HepG2 (cell line): Measurements from ENCODE around the gene SMARCA2.

Experiments used
- ELF3 ChIP-seq: IDR thresholded peaks from 2 replicates; pipeline ENCODE4 v1.6.1; 2016; ENCODE audit warnings: missing genetic modification reagents, missing compliant biosample characterization
- EP300 ChIP-seq, 3 experiments: sonication (generic) in 1 of 3; formaldehyde crosslinking in 1 of 3; IDR thresholded peaks; 2 replicates each; pipeline versions ENCODE4 v1.5.1 to v1.6.1; 2011 to 2020; ENCODE audit warnings: low read depth in 2 of 3, low read length in 2 of 3, borderline replicate concordance in 1 of 3, improper control_type of control experiment in 1 of 3, mild to moderate bottlenecking in 1 of 3, missing genetic modification reagents in 1 of 3, moderate library complexity in 1 of 3
- KDM2A ChIP-seq: sonication (generic); formaldehyde crosslinking; IDR thresholded peaks from 2 replicates; pipeline ENCODE4 v1.4.0; 2020; ENCODE audit warnings: low read depth, missing genetic modification reagents, borderline replicate concordance
- MAZ ChIP-seq, 2 experiments: sonication (generic) in 1 of 2; formaldehyde crosslinking in 1 of 2; IDR thresholded peaks; 2 replicates each; pipeline versions ENCODE4 v1.5.0 to v1.6.1; 2012 to 2020; ENCODE audit warnings: low read depth in 2 of 2, mild to moderate bottlenecking in 2 of 2, borderline replicate concordance in 1 of 2, improper control_type of control experiment in 1 of 2, low read length in 1 of 2, missing genetic modification reagents in 1 of 2, moderate library complexity in 1 of 2
- MEF2D ChIP-seq: sonication (generic); formaldehyde crosslinking; IDR thresholded peaks from 2 replicates; pipeline ENCODE4 v1.5.1; 2020; ENCODE audit warnings: mild to moderate bottlenecking, missing genetic modification reagents
- MXI1 ChIP-seq: IDR thresholded peaks from 3 replicates; pipeline ENCODE4 v1.6.1; 2012; ENCODE audit warnings: low read depth, low read length, inconsistent platforms, borderline replicate concordance
- POLR2AphosphoS5 ChIP-seq: IDR thresholded peaks from 2 replicates; pipeline ENCODE4 v1.6.1; 2012; ENCODE audit warnings: low read depth, low read length
- STAT5B ChIP-seq: sonication (generic); formaldehyde crosslinking; IDR thresholded peaks from 2 replicates; pipeline ENCODE4 v1.4.0; 2020; ENCODE audit warnings: missing genetic modification reagents
- TAF1 ChIP-seq: sonication (generic); formaldehyde crosslinking; IDR thresholded peaks from 2 replicates; pipeline ENCODE4 v1.4.0; 2020; ENCODE audit warnings: missing genetic modification reagents
- TF ChIP-seq, protein P1 (sequence below): sonication (generic); formaldehyde crosslinking; IDR thresholded peaks from 2 replicates; pipeline ENCODE4 v1.5.0; 2020; ENCODE audit warnings: mild to moderate bottlenecking, missing genetic modification reagents, moderate library complexity
- TF ChIP-seq, protein P2 (sequence below), 2 experiments: fragments of 450-650 bp in 1 of 2; sonication (generic) in 1 of 2; formaldehyde crosslinking in 1 of 2; IDR thresholded peaks; 2 replicates each; pipeline versions ENCODE4 v1.6.1 to v1.8.0; 2016 to 2022; ENCODE audit warnings: antibody characterized with exemption in 1 of 2, mild to moderate bottlenecking in 1 of 2, missing genetic modification reagents in 1 of 2
- TF ChIP-seq, protein P3 (sequence below): sonication (generic); formaldehyde crosslinking; IDR thresholded peaks from 2 replicates; pipeline ENCODE4 v1.8.0; 2022; ENCODE audit warnings: mild to moderate bottlenecking, missing genetic modification reagents, borderline replicate concordance
- TF ChIP-seq, protein P4 (sequence below): sonication (generic); formaldehyde crosslinking; IDR thresholded peaks from 2 replicates; pipeline ENCODE4 v1.4.0; 2020; ENCODE audit warnings: missing genetic modification reagents
- TF ChIP-seq, protein P5 (sequence below): sonication (generic); formaldehyde crosslinking; IDR thresholded peaks from 2 replicates; pipeline ENCODE4 v1.4.0; 2020; ENCODE audit warnings: missing genetic modification reagents

DNA sequence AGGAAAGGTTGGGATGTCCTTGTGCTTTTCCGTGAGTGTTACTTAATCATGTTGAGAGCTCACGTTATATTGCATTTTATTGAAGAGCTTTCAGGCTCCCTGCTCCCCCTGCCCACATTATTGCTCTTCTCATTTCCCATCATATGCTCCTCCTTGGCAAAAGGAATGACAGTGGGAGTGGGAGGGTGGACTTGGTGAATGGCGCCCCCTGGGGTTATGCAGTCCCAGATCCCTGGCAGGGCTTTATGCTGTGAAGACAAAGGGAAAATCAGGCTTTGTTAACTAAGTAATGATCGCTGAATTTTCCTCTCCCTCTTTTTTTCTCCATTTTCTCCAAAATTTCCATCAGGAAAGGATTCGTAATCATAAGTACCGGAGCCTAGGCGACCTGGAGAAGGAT is 166.6 kb downstream of the SMARCA2 start:
- TF ChIP-seq, protein P1, sequence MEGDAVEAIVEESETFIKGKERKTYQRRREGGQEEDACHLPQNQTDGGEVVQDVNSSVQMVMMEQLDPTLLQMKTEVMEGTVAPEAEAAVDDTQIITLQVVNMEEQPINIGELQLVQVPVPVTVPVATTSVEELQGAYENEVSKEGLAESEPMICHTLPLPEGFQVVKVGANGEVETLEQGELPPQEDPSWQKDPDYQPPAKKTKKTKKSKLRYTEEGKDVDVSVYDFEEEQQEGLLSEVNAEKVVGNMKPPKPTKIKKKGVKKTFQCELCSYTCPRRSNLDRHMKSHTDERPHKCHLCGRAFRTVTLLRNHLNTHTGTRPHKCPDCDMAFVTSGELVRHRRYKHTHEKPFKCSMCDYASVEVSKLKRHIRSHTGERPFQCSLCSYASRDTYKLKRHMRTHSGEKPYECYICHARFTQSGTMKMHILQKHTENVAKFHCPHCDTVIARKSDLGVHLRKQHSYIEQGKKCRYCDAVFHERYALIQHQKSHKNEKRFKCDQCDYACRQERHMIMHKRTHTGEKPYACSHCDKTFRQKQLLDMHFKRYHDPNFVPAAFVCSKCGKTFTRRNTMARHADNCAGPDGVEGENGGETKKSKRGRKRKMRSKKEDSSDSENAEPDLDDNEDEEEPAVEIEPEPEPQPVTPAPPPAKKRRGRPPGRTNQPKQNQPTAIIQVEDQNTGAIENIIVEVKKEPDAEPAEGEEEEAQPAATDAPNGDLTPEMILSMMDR (CRISPR knock-in tag) = peak; percentile 61
- TF ChIP-seq, protein P2, sequence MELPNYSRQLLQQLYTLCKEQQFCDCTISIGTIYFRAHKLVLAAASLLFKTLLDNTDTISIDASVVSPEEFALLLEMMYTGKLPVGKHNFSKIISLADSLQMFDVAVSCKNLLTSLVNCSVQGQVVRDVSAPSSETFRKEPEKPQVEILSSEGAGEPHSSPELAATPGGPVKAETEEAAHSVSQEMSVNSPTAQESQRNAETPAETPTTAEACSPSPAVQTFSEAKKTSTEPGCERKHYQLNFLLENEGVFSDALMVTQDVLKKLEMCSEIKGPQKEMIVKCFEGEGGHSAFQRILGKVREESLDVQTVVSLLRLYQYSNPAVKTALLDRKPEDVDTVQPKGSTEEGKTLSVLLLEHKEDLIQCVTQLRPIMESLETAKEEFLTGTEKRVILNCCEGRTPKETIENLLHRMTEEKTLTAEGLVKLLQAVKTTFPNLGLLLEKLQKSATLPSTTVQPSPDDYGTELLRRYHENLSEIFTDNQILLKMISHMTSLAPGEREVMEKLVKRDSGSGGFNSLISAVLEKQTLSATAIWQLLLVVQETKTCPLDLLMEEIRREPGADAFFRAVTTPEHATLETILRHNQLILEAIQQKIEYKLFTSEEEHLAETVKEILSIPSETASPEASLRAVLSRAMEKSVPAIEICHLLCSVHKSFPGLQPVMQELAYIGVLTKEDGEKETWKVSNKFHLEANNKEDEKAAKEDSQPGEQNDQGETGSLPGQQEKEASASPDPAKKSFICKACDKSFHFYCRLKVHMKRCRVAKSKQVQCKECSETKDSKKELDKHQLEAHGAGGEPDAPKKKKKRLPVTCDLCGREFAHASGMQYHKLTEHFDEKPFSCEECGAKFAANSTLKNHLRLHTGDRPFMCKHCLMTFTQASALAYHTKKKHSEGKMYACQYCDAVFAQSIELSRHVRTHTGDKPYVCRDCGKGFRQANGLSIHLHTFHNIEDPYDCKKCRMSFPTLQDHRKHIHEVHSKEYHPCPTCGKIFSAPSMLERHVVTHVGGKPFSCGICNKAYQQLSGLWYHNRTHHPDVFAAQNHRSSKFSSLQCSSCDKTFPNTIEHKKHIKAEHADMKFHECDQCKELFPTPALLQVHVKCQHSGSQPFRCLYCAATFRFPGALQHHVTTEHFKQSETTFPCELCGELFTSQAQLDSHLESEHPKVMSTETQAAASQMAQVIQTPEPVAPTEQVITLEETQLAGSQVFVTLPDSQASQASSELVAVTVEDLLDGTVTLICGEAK (IDR thresholded peaks at IDR 0.05) = no peak
- TF ChIP-seq, protein P2 (CRISPR knock-in tag; IDR thresholded peaks at IDR 0.05) = no peak
- TF ChIP-seq EP300 (IDR thresholded peaks at IDR 0.05; ENCODE audit: low read depth in 2 of 2, low read length in 2 of 2) = no peak
- no peak for TF ChIP-seq EP300 (CRISPR knock-in tag; IDR thresholded peaks at IDR 0.05; ENCODE audit: borderline replicate concordance)
- TF ChIP-seq ELF3 (CRISPR knock-in tag) = no peak
- TF ChIP-seq MEF2D (CRISPR knock-in tag) = no peak
- TF ChIP-seq, protein P3, sequence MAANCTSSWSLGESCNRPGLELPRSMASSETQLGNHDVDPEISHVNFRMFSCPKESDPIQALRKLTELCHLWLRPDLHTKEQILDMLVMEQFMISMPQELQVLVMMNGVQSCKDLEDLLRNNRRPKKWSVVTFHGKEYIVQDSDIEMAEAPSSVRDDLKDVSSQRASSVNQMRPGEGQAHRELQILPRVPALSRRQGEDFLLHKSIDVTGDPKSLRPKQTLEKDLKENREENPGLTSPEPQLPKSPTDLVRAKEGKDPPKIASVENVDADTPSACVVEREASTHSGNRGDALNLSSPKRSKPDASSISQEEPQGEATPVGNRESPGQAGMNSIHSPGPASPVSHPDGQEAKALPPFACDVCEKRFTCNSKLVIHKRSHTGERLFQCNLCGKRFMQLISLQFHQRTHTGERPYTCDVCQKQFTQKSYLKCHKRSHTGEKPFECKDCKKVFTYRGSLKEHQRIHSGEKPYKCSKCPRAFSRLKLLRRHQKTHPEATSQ (CRISPR knock-in tag) = no peak
- TF ChIP-seq MAZ (IDR thresholded peaks at IDR 0.05; ENCODE audit: borderline replicate concordance, low read depth, low read length) = no peak
- no peak for TF ChIP-seq MAZ (CRISPR knock-in tag; IDR thresholded peaks at IDR 0.05; ENCODE audit: low read depth)
- no peak for TF ChIP-seq POLR2AphosphoS5
- TF ChIP-seq, protein P4, sequence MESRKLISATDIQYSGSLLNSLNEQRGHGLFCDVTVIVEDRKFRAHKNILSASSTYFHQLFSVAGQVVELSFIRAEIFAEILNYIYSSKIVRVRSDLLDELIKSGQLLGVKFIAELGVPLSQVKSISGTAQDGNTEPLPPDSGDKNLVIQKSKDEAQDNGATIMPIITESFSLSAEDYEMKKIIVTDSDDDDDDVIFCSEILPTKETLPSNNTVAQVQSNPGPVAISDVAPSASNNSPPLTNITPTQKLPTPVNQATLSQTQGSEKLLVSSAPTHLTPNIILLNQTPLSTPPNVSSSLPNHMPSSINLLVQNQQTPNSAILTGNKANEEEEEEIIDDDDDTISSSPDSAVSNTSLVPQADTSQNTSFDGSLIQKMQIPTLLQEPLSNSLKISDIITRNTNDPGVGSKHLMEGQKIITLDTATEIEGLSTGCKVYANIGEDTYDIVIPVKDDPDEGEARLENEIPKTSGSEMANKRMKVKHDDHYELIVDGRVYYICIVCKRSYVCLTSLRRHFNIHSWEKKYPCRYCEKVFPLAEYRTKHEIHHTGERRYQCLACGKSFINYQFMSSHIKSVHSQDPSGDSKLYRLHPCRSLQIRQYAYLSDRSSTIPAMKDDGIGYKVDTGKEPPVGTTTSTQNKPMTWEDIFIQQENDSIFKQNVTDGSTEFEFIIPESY = no peak
- TF ChIP-seq KDM2A = no peak
- no peak for TF ChIP-seq MXI1
- TF ChIP-seq, protein P5, sequence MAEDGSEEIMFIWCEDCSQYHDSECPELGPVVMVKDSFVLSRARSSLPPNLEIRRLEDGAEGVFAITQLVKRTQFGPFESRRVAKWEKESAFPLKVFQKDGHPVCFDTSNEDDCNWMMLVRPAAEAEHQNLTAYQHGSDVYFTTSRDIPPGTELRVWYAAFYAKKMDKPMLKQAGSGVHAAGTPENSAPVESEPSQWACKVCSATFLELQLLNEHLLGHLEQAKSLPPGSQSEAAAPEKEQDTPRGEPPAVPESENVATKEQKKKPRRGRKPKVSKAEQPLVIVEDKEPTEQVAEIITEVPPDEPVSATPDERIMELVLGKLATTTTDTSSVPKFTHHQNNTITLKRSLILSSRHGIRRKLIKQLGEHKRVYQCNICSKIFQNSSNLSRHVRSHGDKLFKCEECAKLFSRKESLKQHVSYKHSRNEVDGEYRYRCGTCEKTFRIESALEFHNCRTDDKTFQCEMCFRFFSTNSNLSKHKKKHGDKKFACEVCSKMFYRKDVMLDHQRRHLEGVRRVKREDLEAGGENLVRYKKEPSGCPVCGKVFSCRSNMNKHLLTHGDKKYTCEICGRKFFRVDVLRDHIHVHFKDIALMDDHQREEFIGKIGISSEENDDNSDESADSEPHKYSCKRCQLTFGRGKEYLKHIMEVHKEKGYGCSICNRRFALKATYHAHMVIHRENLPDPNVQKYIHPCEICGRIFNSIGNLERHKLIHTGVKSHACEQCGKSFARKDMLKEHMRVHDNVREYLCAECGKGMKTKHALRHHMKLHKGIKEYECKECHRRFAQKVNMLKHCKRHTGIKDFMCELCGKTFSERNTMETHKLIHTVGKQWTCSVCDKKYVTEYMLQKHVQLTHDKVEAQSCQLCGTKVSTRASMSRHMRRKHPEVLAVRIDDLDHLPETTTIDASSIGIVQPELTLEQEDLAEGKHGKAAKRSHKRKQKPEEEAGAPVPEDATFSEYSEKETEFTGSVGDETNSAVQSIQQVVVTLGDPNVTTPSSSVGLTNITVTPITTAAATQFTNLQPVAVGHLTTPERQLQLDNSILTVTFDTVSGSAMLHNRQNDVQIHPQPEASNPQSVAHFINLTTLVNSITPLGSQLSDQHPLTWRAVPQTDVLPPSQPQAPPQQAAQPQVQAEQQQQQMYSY (CRISPR knock-in tag) = no peak
- TF ChIP-seq STAT5B (CRISPR knock-in tag) = no peak
- TF ChIP-seq TAF1 (CRISPR knock-in tag) = no peak
